Tibial nerve (tissue), 3 donors: Measurements from ENCODE around the gene APOL1.

ENCODE experiments used
- CTCF ChIP-seq, 5 experiments: fragments of 200-600 bp in 3 of 5; fragments of 450-650 bp in 2 of 5; sonication (generic) in 3 of 5; IDR thresholded peaks; one replicate each; pipeline ENCODE4 v1.5.1; 2016 to 2019; ENCODE audit warnings: antibody characterized with exemption in 5 of 5, mild to moderate bottlenecking in 3 of 5, moderate library complexity in 2 of 5
- POLR2A ChIP-seq, 2 donors: fragments of 450-650 bp; IDR thresholded peaks; one replicate each; pipeline ENCODE4 v1.6.1; 2017; ENCODE audit warnings: antibody characterized with exemption in 2 of 2, mild to moderate bottlenecking in 2 of 2, moderate library complexity in 2 of 2

GRCh38 chr22:36249160-36249559, 3.8 kb upstream of the APOL1 start:
- TF ChIP-seq CTCF (IDR thresholded peaks at IDR 0.05) (no peak), POLR2A (IDR thresholded peaks at IDR 0.05) (no peak)
